ENCODE results near the gene ZFYVE28. TPM values are rescaled to one million over a fixed set of nuclear protein-coding genes. Genes with fewer than 3 reads are reported as not detected.
A peak's percentile ranks its signal among the peaks of the same experiment; 100 is the strongest.

Gene ZFYVE28
- total and polyA plus RNA-seq, 2 of the 8 experiments (the other 6 are each of a cell fraction or from before 2014, with no cell fraction given), result 1.7 to 4.9 TPM

- TF ChIP-seq TAF1 (IDR thresholded peaks at IDR 0.05; ENCODE audit: low read depth, low read length) (peak; percentile 36; the same call in 1 of the 2 replicates), POLR2A (IDR thresholded peaks at IDR 0.05; ENCODE audit: control extremely low read depth in 1 of 2, low read depth in 2 of 2, low read length in 2 of 2) (peak in 1 of 2 experiments; percentile 68; a peak in 1 of 3 replicates), NRF1 (IDR thresholded peaks at IDR 0.05; ENCODE audit: low read depth, low read length) (peak; percentile 89), RXRA (IDR thresholded peaks at IDR 0.05; ENCODE audit: insufficient read depth, low read depth, low read length) (no peak), PHF8 (conservative IDR thresholded peaks at IDR 0.05; ENCODE audit: low read depth, low read length) (peak; percentile 66), ASH2L (IDR thresholded peaks at IDR 0.05; ENCODE audit: low read length) (peak; percentile 37), JUN (IDR thresholded peaks at IDR 0.05; ENCODE audit: low read depth, low read length) (no peak), MAFK (IDR thresholded peaks at IDR 0.05; ENCODE audit: low read depth, low read length) (no peak), SP1 (IDR thresholded peaks at IDR 0.05; ENCODE audit: low read depth, low read length) (no peak)
- TF ChIP-seq, protein P1, sequence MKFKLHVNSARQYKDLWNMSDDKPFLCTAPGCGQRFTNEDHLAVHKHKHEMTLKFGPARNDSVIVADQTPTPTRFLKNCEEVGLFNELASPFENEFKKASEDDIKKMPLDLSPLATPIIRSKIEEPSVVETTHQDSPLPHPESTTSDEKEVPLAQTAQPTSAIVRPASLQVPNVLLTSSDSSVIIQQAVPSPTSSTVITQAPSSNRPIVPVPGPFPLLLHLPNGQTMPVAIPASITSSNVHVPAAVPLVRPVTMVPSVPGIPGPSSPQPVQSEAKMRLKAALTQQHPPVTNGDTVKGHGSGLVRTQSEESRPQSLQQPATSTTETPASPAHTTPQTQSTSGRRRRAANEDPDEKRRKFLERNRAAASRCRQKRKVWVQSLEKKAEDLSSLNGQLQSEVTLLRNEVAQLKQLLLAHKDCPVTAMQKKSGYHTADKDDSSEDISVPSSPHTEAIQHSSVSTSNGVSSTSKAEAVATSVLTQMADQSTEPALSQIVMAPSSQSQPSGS (IDR thresholded peaks at IDR 0.05; ENCODE audit: low read length), result no peak
- TF ChIP-seq, protein P2, sequence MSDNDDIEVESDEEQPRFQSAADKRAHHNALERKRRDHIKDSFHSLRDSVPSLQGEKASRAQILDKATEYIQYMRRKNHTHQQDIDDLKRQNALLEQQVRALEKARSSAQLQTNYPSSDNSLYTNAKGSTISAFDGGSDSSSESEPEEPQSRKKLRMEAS (IDR thresholded peaks at IDR 0.05), result peak; percentile 59
These were observed 176.8 kb downstream of the ZFYVE28 start, which contains the start of the genes HAUS3 and POLN (continued) for GRCh38 chr4:2241410-2242353.

Measured in H1 (cell line).